Measurements from ENCODE around the gene BRMS1L.

GRCh38 chr14:35808076-35808637, 18.0 kb upstream of the BRMS1L start:
- TF ChIP-seq EZH2 (IDR thresholded peaks at IDR 0.05; ENCODE audit: borderline replicate concordance, low read length) (no peak), CTCF (IDR thresholded peaks at IDR 0.05; ENCODE audit: low read length) (no peak)
